Sigmoid colon (tissue), 7 donors: ENCODE measurements around the gene MRGPRF. TPM values are rescaled to one million over a fixed set of nuclear protein-coding genes. Genes with fewer than 3 reads are reported as not detected.

Experiments used
- DNase-seq: peaks from one replicate; pipeline ENCODE4 v3.0.0-alpha.2; 2019
- H3K27ac ChIP-seq, 4 donors: fragments of 200-600 bp; sonication (generic); one replicate each; pipeline ENCODE4 v1.5.1; 2016 to 2019; ENCODE audit warnings: mild to moderate bottlenecking in 1 of 4
- H3K27me3 ChIP-seq, 3 donors: fragments of 200-600 bp; sonication (generic); one replicate each; pipeline ENCODE4 v1.5.1; 2019; ENCODE audit warnings: mild to moderate bottlenecking in 1 of 3
- H3K36me3 ChIP-seq, 4 donors: fragments of 200-600 bp; sonication (generic); one replicate each; pipeline ENCODE4 v1.5.1; 2016 to 2019
- H3K4me1 ChIP-seq, 4 donors: fragments of 200-600 bp; sonication (generic); one replicate each; pipeline ENCODE4 v1.5.1; 2017 to 2019
- H3K4me3 ChIP-seq, 4 donors: fragments of 200-600 bp; sonication (generic); one replicate each; pipeline ENCODE4 v1.5.1; 2017 to 2019; ENCODE audit warnings: mild to moderate bottlenecking in 2 of 4, moderate library complexity in 1 of 4
- H3K9me3 ChIP-seq, 4 donors: fragments of 200-600 bp in 3 of 4; sonication (generic) in 3 of 4; one replicate each; pipeline versions ENCODE4 v1.5.1 to v1.6.1; 2013 to 2019
- EP300 ChIP-seq, 4 donors: sonication (generic); formaldehyde crosslinking; IDR thresholded peaks; one replicate each; pipeline ENCODE4 v1.6.1; 2017; ENCODE audit warnings: antibody characterized with exemption in 4 of 4
- POLR2A ChIP-seq, 2 donors: fragments of 450-650 bp; IDR thresholded peaks; one replicate each; pipeline ENCODE4 v1.6.1; 2016; ENCODE audit warnings: antibody characterized with exemption in 2 of 2, mild to moderate bottlenecking in 2 of 2, moderate library complexity in 2 of 2
- POLR2AphosphoS5 ChIP-seq, 4 donors: sonication (generic); formaldehyde crosslinking; IDR thresholded peaks; one replicate each; pipeline ENCODE4 v1.6.1; 2017; ENCODE audit warnings: antibody characterized with exemption in 4 of 4
- WGBS, 2 donors: extraction: QIAGEN DNeasy Blood & Tissue Kit; methylation state at CpG; one replicate each; pipeline ENCODE4 v1.1.7; 2013; 5-methylcytosine and 5-hydroxymethylcytosine counted together
- intact Hi-C: fragments of 100-400 bp; cut with DNase I; formaldehyde crosslinking; loops from one replicate; pipeline ENCODE4 v1.15.1; 2023
- polyA plus RNA-seq, 3 donors: library from polyadenylated mRNA; stranded (reverse); fragments of 200-250 nt; gene quantifications; one replicate each; pipeline ENCODE4 v1.2.3, GENCODE V29; 2013
- total RNA-seq, 4 donors: library from RNA; depleted of rRNA; stranded (reverse); fragments of >200 nt; gene quantifications; one replicate each; pipeline ENCODE4 v1.1.0, GENCODE V29; 2016
- TF ChIP-seq, protein P1 (sequence below), 4 experiments: fragments of 450-650 bp in 3 of 4; fragments of 200-600 bp in 1 of 4; IDR thresholded peaks; one replicate each; pipeline ENCODE4 v1.5.1; 2016 to 2019; ENCODE audit warnings: antibody characterized with exemption in 4 of 4, mild to moderate bottlenecking in 3 of 4, moderate library complexity in 2 of 4
- donor health status: healthy with polysubstance abuse.
- donor health status: Bipolar disorder and iron deficiency.
- donor health status: healthy.

MRGPRF gene
- total and polyA plus RNA-seq, 7 donors = 1.8 to 263 (median 118) TPM

DNA sequence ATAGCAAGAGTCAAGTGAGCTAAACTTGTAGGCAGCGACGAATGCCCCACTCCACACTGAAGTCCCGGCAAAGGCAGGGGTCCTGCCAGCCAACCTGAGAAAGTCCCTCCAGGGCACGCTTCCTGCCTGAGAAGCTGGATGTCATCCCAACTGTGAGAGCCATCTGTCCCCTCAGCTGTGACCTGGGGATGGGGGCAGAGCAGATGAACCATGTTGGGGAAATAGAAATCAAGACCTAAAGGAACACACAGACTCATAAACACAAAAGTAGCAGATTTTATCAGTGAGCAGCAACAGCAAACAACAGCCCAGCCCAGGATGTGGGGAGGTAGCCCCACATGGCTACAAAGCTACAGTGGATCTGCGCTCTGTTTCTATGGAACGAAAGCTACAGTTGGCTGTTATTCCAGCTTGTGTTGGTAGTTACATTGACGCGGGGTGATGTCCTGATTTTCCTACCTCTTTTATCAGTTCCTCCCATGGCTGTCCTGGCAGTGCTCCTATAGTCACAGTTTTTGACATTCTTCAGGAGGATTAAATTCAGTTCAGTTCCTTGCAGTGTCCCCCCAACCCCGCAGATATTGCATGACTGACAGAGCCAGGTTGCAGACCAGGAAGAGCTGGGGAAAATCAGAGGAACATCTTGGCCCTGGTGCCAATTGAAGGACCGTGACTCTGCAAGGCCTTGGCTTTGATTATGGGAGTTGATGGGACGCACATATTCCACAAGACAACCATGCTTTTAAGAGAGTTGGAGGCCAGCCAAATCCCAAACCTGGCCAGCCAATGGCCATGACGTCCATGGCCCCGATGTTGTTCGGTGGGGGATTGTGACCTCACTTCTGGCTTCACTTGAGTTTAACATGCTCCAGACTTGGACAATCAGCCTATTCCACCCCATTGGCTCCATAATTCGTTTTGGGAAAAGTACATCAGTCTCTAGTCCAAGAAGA is 46.9 kb downstream of the MRGPRF start:
- no peak overlapping the region for H3K27ac ChIP-seq
- TF ChIP-seq, protein P1, sequence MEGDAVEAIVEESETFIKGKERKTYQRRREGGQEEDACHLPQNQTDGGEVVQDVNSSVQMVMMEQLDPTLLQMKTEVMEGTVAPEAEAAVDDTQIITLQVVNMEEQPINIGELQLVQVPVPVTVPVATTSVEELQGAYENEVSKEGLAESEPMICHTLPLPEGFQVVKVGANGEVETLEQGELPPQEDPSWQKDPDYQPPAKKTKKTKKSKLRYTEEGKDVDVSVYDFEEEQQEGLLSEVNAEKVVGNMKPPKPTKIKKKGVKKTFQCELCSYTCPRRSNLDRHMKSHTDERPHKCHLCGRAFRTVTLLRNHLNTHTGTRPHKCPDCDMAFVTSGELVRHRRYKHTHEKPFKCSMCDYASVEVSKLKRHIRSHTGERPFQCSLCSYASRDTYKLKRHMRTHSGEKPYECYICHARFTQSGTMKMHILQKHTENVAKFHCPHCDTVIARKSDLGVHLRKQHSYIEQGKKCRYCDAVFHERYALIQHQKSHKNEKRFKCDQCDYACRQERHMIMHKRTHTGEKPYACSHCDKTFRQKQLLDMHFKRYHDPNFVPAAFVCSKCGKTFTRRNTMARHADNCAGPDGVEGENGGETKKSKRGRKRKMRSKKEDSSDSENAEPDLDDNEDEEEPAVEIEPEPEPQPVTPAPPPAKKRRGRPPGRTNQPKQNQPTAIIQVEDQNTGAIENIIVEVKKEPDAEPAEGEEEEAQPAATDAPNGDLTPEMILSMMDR (IDR thresholded peaks at IDR 0.05) = no peak
- no peak for TF ChIP-seq POLR2AphosphoS5 (IDR thresholded peaks at IDR 0.05)
- TF ChIP-seq POLR2A (IDR thresholded peaks at IDR 0.05) = no peak
- no peak for TF ChIP-seq EP300 (IDR thresholded peaks at IDR 0.05)
- intact Hi-C loops = no loop called here
- H3K4me1 ChIP-seq = peaks cover 0 to 9% (median 0%) of the 10 kb centered on the region in 4 donors
- no peak overlapping the region for H3K4me3 ChIP-seq
- H3K36me3 ChIP-seq = no peaks in the 10 kb centered on the region
- no peaks in the 10 kb centered on the region for H3K9me3 ChIP-seq
- DNase-seq = peak; percentile 57
- H3K27me3 ChIP-seq = no peaks in the 10 kb centered on the region
- 86 to 88% methylated on average over 15 of the region's 15 CpGs for WGBS, 2 donors

DNA sequence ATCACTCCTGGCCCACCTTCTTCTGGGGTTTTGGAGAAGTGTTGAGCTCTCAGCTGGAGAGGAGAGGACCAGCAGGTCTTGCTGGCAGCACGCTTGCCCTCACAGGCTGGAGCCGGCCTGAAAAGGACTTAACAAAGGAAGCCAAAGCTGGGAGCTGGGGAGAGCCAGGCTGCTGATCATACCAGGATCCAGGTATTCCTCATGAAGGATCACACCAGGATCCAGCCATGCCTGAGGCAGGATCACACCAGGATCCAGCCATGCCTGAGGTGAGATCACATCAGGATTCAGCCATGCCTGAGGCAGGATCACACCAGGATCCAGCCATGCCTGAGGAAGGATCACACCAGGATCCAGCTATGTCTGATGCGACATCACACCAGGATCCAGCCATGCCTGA is 49.3 kb downstream of the MRGPRF start:
- no peaks in the 10 kb centered on the region for H3K27me3 ChIP-seq
- peaks cover 0 to 5% (median 0%) of the 10 kb centered on the region in 4 donors for H3K4me1 ChIP-seq
- H3K27ac ChIP-seq = no peak overlapping the region
- H3K9me3 ChIP-seq = no peaks in the 10 kb centered on the region
- no peak overlapping the region for H3K4me3 ChIP-seq
- no peak for TF ChIP-seq POLR2AphosphoS5 (IDR thresholded peaks at IDR 0.05)
- no peak for TF ChIP-seq EP300 (IDR thresholded peaks at IDR 0.05)
- TF ChIP-seq, protein P1 (IDR thresholded peaks at IDR 0.05) = no peak
- no peak for TF ChIP-seq POLR2A (IDR thresholded peaks at IDR 0.05)
- peak; percentile 27 for DNase-seq
- intact Hi-C loops = no loop called here
- WGBS, 2 donors = 91 to 93% methylated on average over 3 of the region's 3 CpGs
- no peaks in the 10 kb centered on the region for H3K36me3 ChIP-seq

DNA sequence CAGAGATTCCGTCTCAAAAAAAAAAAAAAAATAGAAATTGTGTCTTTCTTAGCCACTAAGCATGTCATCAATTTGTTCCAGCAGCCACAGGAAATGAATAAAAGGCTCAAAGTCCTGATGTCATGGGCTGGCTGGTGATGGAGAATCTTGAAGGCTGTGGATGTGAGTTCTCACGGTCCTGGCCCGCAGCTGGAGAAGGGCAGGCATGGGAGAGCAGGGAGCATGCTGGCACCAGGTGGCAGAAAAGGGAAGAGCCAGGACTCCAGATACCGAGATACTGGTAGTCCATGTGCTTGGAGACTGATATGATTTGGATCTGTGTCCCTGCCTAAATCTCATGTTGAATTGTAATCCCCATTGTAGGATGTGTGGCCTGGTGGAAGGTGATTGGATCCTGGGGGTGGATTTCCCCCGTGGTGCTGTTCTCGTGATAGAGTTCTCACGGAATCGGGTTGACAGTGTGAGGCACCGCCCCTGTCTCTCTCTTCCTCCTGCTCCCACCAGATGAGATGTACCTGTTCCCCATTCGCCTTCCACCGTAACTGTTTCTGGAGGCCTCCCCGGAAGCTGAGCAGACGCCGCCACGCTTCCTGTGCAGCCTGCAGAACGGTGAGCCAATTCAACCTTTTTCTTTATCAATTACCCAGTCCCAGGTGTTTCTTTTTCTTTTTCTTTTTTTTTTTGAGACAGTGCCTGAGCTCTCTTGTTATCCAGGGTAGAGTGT is 50.4 kb downstream of the MRGPRF start:
- TF ChIP-seq, protein P1 (IDR thresholded peaks at IDR 0.05) = peak; percentile 8 to 21 (median 13)
- TF ChIP-seq POLR2A (IDR thresholded peaks at IDR 0.05) = no peak
- peaks cover 0 to 3% (median 0%) of the 10 kb centered on the region in 4 donors for H3K9me3 ChIP-seq
- no peak overlapping the region for H3K27ac ChIP-seq
- H3K27me3 ChIP-seq = no peaks in the 10 kb centered on the region
- H3K4me3 ChIP-seq = no peak overlapping the region
- 64 to 77% methylated on average over 16 of the region's 16 CpGs for WGBS, 2 donors
- no peaks in the 10 kb centered on the region for H3K36me3 ChIP-seq
- intact Hi-C loops = no loop called here
- no peaks in the 10 kb centered on the region for H3K4me1 ChIP-seq
- DNase-seq = peak; percentile 68

DNA sequence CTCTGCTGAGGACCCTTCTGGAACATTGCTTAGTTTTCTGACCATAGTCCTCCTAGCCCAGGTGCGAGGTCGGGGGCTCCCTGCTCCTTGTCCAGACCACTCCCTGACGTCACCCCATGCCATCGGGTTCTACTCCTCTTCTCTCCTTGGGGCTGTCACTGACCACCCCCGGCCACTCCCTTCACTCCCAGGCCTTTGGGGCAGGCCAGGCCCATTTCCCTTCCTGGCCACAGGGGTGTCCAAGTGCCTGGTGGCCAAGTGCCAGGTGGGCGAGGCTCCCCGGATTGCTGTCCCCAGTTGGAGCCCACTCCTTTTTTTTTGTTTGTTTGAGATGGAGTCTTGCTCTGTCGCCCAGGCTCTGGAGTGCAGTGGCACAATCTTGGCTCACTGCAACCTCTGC is 51.8 kb downstream of the MRGPRF start:
- Histone ChIP-seq H3K9me3 (peaks cover 0 to 3% (median 0%) of the 10 kb centered on the region in 4 donors), H3K27ac (no peak overlapping the region), H3K27me3 (no peaks in the 10 kb centered on the region), H3K4me1 (peaks cover 0 to 10% (median 8%) of the 10 kb centered on the region in 4 donors), H3K4me3 (no peak overlapping the region), H3K36me3 (no peaks in the 10 kb centered on the region)
- intact Hi-C loops = no loop called here
- TF ChIP-seq POLR2AphosphoS5 (IDR thresholded peaks at IDR 0.05) (no peak), POLR2A (IDR thresholded peaks at IDR 0.05) (no peak), EP300 (IDR thresholded peaks at IDR 0.05) (no peak)
- TF ChIP-seq, protein P1 (IDR thresholded peaks at IDR 0.05) = no peak
- WGBS, 2 donors = 59 to 75% methylated on average over 8 of the region's 8 CpGs
- peak; percentile 57 for DNase-seq
